Measurements from ENCODE around the gene TRIM71.
"Not testable (repeated sequence)": the region's sequence is repeated elsewhere in the genome, so short reads cannot be mapped to it uniquely, and the experiment has no call there.

The TRIM71 gene

GRCh38 chr3:32817558-32818228 lies at the start of gene TRIM71:
TSS of gene TRIM71 (plus strand) at chr3:32817997. CDS start at chr3:32818081, 84 bp downstream.
- TF ChIP-seq CTCF (conservative IDR thresholded peaks at IDR 0.05; ENCODE audit: low read depth, low read length), result no peak
- DNase-seq (ENCODE audit: low read depth), result no peak
- H3K4me3 ChIP-seq (ENCODE audit: low read length), result peak within 1 kb of the TSS; percentile 35

- no peak for TF ChIP-seq CTCF (conservative IDR thresholded peaks at IDR 0.05; ENCODE audit: low read depth, low read length)
- DNase-seq (ENCODE audit: low read depth), result no peak
- H3K4me3 ChIP-seq (ENCODE audit: low read length), result no peak overlapping the region
Observed at GRCh38 chr3:32778389-32778788, 39.4 kb upstream of the TRIM71 start.

GRCh38 chr3:32780071-32780734 lies 37.6 kb upstream of the TRIM71 start:
- H3K4me3 ChIP-seq (ENCODE audit: low read length), result peak overlapping the region; percentile 74
- DNase-seq (ENCODE audit: low read depth), result no peak
- no peak for TF ChIP-seq CTCF (conservative IDR thresholded peaks at IDR 0.05; ENCODE audit: low read depth, low read length)

GRCh38 chr3:32780735-32781210 lies 37.0 kb upstream of the TRIM71 start:
- TF ChIP-seq CTCF (conservative IDR thresholded peaks at IDR 0.05; ENCODE audit: low read depth, low read length), result peak; percentile 25
- peak overlapping the region; percentile 74 for H3K4me3 ChIP-seq (ENCODE audit: low read length)
- DNase-seq (ENCODE audit: low read depth), result peak; percentile 12

- peak; percentile 76 for TF ChIP-seq CTCF (conservative IDR thresholded peaks at IDR 0.05; ENCODE audit: low read depth, low read length)
- peak overlapping the region; percentile 74 for H3K4me3 ChIP-seq (ENCODE audit: low read length)
- peak; percentile 29 for DNase-seq (ENCODE audit: low read depth)
Observed at GRCh38 chr3:32781211-32781968, 36.4 kb upstream of the TRIM71 start.

- not testable (repeated sequence) for H3K4me3 ChIP-seq (ENCODE audit: low read length); DNase-seq (ENCODE audit: low read depth)
Observed at GRCh38 chr3:32781969-32782270, 35.9 kb upstream of the TRIM71 start.

GRCh38 chr3:32782407-32782806 lies 35.4 kb upstream of the TRIM71 start:
- no peak overlapping the region for H3K4me3 ChIP-seq (ENCODE audit: low read length)
- no peak for DNase-seq (ENCODE audit: low read depth)
- no peak for TF ChIP-seq CTCF (conservative IDR thresholded peaks at IDR 0.05; ENCODE audit: low read depth, low read length)
